GM18519 (cell line): ENCODE results near the gene B9D1.
"Not testable (repeated sequence)": the region's sequence is repeated elsewhere in the genome, so short reads cannot be mapped to it uniquely, and the experiment has no call there.

ENCODE experiments used
- ATAC-seq: cut with Tn5 transposase; IDR thresholded peaks from one replicate; pipeline ENCODE4 v1.9.1; 2021; ENCODE audit warnings: mild to moderate bottlenecking, moderate library complexity; ENCODE audit not compliant: unreplicated experiment, low FRiP score

The B9D1 gene

DNA sequence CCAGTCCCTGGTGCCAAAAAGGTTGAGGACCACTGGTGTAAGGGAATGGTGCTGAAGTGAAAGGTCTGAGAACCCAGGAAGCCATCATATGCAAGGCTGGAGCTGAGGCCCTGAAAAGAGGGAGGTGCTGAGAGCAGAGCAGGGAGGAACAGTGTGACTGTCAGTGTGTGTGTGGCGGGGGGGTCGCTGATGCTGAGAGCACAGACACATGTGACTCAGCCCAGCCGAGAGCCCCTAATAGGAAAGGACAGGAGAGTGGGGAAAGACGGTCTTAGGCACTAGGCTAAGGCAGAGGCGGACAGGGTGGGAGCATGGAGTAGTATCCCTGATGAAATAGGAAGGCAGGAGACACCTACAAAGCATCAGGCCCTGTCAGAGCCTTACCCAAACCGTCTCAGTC, 1.2 kb downstream of the B9D1 start:
- no peak for ATAC-seq

GRCh38 chr17:19360772-19361171, 1.8 kb downstream of the B9D1 start:
- no peak for ATAC-seq

DNA sequence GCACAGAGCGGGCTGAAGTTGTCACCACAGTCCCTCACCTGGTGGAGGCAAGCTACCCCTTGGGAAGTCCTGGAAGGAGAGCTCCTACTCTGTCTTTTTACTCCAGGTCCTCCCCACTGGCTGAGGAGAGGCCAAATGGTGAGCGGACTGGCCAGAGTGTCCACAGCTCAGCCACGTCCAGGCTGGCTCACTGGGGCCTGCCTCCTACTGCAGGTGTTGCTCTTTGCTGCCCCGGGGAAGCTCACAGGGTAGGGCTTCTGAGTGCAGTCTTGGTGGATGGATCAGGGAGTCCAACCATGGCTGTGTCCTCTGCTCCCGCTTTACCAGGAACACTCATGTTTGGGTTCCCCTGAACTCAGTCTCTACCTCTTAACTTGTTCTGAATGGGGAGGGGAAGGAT, 2.7 kb downstream of the B9D1 start:
- no peak for ATAC-seq

DNA sequence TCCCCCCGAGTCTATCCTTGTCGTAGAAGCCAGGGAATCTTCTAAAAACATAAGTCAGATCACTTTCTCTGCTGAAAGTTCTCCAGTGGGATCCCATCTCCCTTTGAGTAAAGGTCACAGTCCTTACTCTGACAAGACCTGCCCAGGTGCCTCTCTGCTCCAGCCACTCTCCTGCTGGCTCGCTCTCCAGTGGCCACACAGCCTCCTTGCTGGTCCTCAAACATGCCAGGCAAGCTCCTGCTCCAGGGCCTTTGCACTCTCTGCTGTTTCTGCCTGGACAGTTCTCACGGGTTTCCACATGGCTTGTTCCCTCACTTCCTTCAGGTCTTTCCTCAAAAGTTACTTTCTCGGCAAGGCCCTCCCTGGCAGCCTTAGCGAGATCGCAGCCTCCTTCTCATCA, 3.4 kb downstream of the B9D1 start:
- no peak for ATAC-seq

- ATAC-seq, result no peak
Measured at GRCh38 chr17:19357761-19358160, 4.8 kb downstream of the B9D1 start.

DNA sequence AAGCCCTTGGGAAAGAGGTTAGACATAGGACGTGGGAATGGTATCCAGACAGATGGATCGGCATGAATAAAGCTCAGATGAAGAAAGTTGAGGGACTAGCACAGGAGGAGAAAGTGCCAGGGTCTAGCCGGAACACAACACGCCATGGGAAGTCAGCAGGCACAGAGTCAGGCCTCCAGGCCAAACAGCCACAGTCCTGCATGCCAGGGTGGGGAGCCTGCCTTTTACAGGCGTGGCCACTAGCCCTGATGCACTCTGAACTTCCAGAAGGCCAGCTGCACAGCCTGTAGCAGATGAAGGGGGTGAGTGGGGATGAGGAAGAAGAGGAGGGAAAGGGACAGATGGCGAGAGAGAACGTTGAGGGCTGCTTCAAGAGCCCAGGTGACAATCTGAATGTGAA, 5.2 kb downstream of the B9D1 start:
- no peak for ATAC-seq

GRCh38 chr17:19354748-19355147, 7.8 kb downstream of the B9D1 start:
- no peak for ATAC-seq

DNA sequence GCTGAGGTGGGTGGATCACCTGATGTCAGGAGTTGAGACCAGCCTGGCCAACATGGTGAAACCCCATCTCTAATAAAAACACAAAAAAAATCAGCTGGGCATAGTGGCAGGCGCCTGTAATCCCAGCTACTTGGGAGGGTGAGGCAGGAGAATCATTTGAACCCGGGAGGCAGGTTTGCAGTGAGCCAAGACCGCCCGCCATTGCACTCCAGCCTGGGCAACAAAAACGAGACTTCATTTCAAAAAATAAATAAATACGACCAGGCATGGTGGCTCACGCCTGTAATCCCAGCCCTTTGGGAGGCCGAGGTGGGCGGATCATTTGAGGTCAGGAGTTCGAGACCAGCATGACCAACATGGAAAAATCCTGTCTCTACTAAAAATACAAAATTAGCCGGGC, 9.1 kb downstream of the B9D1 start:
- ATAC-seq, result not testable (repeated sequence)

DNA sequence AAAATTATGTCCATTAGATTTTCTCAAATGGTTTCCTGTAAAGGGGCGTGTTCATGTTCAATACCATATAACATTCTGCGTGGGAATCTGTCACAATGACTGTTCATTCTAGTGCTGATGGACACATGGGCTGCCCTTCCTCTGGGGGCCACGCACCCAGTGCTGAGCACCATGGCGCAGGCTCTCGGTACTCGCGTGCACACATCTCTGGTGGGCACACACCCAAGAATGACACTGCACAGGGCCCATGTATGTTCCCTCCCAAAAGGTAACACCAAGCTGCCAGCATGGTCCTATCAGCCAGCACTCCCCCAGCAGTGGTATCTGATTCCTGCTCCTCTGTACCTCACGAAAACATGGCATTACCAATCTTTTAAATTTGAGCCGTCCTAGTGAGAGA, 13.7 kb downstream of the B9D1 start:
- ATAC-seq, result no peak

DNA sequence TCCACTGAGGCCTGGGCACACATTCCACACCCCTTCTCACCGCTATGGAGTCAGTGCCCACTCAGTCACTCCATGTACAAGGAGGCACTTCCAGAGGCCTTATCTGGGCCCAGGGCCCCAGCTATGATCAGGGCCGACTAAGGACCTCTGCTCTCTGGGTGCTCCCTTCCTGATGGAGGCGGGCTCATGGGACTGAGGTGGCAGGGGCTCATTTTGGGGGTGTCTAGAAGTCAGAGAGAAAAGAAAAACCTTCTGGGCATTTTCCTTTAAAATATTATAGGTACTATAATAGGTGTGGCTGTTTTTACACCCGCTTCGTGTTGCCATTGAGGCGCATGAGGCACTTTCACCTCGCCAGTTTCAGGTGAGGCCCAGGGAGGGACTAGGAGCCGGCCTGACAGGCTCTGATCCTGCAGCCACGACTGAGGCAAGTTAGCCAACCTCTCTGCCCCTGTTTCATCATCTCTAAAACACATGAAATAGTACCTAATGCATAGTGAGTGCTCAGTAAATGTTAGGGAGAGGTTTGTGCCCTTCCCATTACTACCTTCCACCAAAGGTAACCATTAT, 14.4 kb downstream of the B9D1 start:
- no peak for ATAC-seq

GRCh38 chr17:19347323-19348080, 15.0 kb downstream of the B9D1 start:
- ATAC-seq, result no peak

DNA sequence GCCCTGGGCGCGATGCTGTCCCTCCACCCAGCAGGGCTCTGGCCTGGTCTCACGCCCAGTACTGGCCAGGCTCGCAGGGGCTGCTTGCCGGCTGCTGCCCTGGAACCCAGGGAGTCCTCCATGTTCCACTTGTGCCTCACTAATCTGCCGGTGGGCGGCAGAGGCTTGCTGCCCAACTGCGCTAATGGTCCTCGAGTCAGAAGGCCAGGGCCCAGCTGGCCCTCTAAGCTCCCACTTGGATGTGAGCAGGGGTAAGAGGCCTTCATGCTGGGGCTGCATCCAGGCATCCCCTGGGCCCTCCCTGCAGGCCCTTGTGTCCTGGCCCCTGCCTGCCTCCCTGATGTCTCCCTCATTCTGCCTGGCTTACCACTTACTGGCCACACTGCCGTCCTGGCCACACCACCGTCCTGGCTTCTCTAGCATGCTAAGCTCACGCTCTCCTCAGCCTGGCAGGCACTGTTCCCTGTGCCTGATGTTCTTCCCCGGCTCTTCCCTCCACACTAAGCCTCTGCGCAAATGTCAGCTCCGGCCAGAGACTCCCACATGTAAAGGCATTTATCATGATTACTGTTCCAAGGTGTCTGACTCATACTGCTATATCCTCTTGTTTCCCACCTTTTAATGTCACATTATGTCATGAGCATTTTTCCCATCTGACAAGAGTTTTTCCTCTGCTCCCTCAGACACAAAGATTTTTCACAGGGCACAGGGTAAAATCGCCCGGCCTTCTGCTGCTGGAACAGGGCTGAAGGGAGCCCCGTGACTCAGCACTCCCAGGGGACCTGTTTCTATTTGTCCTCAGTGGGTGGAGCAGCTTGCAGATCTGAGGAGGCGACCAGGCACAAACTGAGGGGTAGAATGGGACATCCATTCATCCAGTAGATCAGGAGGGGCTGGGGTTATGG, 15.9 kb downstream of the B9D1 start:
- ATAC-seq, result no peak

GRCh38 chr17:19345486-19346350, 16.8 kb downstream of the B9D1 start:
- no peak for ATAC-seq

GRCh38 chr17:19345067-19345460, 17.5 kb downstream of the B9D1 start:
- ATAC-seq, result no peak

- ATAC-seq, result no peak
Measured at GRCh38 chr17:19344311-19345066, 18.0 kb downstream of the B9D1 start.

DNA sequence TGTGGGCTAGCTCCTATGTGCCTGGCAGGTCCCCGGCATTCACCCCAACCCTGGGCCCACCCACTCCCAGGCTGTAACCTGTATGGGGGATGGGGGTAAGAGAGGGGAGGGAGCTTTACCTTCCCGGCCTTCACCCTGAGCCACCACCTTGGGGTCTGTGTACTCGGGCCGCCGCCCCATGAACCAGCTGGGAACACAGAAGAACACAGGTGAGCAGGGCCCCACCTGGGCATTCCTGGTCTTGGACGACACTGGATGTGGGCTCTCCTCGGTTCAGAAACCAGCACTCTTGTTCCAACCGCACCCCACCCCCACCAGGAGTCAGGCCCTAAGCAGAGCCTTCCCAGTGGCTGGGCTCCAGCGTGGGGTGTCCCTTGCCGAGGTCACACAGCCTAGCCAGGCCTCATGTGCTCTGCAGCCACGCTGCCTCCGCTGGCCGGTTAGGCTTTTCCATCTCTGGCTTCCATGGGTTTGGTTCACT, 18.8 kb downstream of the B9D1 start:
- no peak for ATAC-seq

GRCh38 chr17:19343256-19343630, 19.3 kb downstream of the B9D1 start:
- no peak for ATAC-seq

DNA sequence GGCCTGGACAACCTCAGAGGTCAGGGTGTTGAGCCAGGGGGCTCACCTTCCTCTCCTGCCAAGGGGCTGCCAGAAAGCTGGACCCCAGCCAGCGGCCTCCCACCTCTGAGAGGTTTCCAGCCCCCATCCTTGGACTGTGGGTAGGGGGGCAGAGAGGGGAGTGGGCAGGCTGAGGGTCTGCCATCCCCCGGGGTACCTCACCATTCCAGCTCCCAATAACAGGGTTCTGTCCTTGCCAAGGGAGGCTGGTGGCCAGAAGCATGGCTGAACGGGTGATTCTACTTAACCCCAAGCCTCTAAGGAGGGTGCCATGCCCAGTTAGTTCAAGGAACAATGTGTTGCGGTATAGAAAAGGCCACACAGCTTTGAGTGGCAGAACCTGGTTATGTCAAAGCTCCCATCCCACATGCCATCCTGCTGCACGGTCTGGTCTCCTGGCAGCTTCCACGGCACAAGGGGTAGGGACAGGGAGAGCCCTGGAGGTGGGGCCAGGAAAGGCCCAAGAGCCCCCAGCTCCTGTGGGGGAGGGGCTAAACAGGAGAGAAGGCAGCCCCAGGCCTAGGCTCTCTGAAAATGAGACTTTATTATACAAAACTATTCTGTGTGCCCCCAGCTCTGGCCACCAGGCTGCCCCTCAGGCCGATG, 19.8 kb downstream of the B9D1 start:
- ATAC-seq, result no peak
